GM19372 (cell line): Measurements from ENCODE around the gene SRBD1.

Experiments used
- ATAC-seq: cut with Tn5 transposase; IDR thresholded peaks from one replicate; pipeline ENCODE4 v1.9.1; 2021; ENCODE audit warnings: mild to moderate bottlenecking, low read depth, moderate library complexity; ENCODE audit not compliant: unreplicated experiment

The SRBD1 gene

GRCh38 chr2:45390441-45390840, 220.6 kb downstream of the SRBD1 start:
- ATAC-seq = no peak

DNA sequence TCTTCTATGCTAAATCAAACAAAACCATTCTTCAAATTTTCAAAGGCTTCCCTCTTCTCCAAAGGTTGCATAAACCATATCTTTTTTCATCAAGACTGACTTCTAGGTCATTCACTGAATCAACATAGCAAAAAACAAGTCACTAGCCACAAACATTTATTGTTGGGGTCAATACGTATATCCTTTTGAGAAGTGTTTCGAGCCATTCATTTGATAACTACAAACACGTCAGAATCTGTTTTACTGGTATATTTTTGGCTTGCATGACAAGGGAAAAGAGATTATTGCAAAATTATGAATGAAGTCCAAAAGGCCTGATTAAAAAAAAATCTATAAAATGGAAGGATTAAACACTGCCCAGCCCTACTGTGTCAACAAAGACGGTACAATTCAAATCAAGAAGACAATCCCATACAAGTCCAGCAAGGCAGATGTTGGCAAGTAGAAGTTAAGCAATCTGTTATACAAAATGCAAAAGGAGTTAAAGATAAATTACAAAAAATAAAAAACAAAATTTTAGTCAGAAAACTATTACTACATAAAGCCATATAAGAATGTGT, 222.4 kb downstream of the SRBD1 start:
- no peak for ATAC-seq

GRCh38 chr2:45382744-45383143, 228.3 kb downstream of the SRBD1 start:
- ATAC-seq = no peak

GRCh38 chr2:45380131-45380836, 230.8 kb downstream of the SRBD1 start:
- ATAC-seq = no peak

- no peak for ATAC-seq
Observed at GRCh38 chr2:45379399-45380087, 231.5 kb downstream of the SRBD1 start.

DNA sequence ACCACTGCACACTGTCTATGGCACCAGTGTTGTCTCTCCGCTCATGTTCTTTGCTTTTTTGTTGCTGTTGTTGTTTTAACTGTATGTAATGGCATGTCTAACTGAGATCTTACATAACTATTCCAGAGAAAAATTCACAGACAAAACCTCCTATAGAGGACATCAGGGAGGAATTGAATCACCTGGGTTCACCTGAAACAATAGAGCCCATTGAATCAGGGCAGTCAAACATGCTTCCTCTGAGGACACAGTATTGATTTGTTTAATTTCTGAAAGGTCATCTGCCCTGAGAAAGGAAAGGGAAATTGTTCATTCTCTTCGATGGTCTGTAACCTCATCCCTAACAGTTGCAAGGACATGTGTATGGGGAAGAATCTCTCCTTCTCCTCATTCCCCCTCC, 237.5 kb downstream of the SRBD1 start:
- no peak for ATAC-seq

DNA sequence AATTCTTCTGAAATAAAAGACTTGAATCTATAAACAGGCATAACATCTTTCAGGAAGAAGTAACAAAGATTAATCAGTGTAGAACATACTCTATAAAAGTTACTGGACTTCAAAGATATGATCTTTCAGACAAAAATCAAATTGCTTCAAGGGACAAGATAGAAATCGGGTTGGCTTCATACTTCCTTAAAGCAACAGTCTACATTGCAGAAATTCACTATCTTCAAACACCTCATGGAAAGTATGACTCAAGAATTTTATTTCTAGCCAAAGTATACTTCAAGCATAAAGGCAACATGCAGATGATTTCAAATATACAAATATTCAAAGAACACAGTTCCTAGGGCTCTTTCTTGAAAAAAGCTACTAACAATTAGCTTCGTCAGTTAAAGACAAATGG, 240.7 kb downstream of the SRBD1 start:
- ATAC-seq = no peak

- ATAC-seq = no peak
Observed at GRCh38 chr2:45368792-45369191, 242.3 kb downstream of the SRBD1 start.

DNA sequence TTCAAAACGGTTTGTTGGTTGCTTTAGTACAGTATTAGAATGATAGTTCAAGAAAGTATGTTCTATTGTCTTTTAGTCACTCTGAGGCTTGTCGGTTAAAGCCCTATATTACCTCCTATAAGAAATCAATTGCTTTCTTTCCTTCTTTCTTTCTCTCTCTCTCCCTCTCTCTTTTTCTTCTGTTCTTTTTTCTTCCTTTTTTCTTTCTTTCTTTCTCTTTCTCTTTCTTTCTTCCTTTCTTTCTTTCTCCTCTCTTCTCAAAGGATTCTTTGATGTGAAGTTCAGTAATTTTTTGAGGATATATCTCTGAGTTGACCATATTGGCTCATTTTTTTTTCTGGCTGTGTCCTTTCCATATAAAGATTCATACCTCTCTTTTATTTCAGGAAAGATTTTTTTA, 249.4 kb downstream of the SRBD1 start:
- no peak for ATAC-seq

DNA sequence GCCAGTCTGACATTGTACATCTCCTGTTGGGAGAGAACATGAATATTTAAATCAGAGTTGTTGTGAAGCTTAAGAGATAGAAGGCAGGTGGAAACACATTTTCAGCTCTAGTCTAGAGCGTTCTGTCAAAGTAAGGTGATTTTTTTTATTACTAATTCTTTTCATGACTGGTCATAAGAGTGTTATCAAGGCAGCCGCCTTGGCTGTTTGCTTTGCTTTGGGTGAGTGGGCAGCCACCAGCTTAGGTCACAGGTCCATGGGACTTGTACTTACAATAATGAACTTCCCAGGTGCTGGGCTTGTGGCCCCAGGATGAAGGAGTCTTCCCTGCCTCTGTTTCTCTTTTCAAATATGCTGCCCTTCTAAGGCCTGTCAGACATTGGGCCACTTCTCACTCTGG, 256.3 kb downstream of the SRBD1 start:
- ATAC-seq = no peak

- no peak for ATAC-seq
Observed at GRCh38 chr2:45353879-45354278, 257.2 kb downstream of the SRBD1 start.

- ATAC-seq = no peak
Observed at GRCh38 chr2:45352506-45352905, 258.6 kb downstream of the SRBD1 start.

GRCh38 chr2:45345331-45346234, 265.5 kb downstream of the SRBD1 start:
- no peak for ATAC-seq

GRCh38 chr2:45344502-45344901, 266.6 kb downstream of the SRBD1 start:
- ATAC-seq = no peak

DNA sequence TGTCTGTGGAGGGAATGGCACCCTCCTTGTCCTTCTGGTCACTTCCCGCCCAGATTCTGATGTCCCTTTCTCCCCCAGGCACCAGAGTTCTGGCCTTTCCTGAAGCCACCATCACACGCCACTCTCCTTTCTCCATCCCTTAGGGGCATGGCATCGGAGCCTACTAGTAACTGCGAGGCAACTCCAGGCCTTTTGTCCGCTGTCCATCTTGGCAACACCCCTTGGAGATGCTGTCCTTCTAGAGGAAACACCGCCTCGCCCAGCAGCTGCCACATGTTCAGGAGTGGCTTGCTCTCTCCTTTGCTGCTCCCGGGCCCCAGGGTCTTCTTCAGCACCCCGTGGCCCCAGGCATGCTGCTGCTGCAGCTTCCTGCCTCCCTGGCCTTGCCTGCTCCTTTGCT, 267.0 kb downstream of the SRBD1 start:
- ATAC-seq = no peak

- ATAC-seq = no peak
Observed at GRCh38 chr2:45343251-45344017, 267.6 kb downstream of the SRBD1 start.

DNA sequence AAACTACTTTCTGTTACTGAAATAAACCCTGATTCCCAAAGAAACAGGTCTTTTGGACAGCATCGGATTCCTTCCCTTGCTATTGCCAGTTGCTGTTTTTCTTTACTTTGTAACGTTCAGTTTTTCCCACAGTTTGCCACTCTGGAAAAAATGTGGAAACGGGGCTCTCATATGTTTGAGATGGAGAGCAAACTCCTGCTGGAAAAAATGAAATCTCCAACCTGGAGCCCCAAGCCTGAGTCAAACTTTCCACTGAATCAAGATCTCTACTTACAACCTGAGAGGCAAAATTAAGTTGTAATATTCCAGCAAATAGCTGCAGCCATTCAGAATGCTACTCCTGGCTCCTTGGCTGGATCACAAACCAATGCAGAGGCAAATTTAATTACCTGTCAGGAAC, 270.7 kb downstream of the SRBD1 start:
- no peak for ATAC-seq

DNA sequence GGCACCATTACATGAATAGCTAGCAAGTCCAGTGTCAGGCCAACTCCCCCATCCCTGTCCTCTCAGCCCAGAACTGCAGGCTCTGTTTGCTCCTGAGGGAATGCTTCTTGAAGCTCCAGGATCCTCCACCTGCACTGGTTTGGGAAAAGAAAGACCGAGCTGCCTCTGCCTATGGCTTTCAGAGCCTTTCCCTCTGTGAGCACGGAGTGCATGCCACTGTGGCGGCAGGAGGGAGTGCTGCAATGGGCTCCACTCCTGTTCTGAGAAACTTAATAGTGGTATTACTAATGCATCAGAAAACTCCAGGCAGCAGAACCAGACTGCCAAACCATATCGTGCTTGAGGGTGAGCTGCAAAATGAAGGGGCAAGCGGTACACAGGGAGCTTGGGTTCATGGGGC, 271.8 kb downstream of the SRBD1 start:
- ATAC-seq = no peak
